ENCODE measurements around the gene FOSL2. TPM values are rescaled to one million over a fixed set of nuclear protein-coding genes. Genes with fewer than 3 reads are reported as not detected.

The FOSL2 gene
- total RNA-seq, 1 experiment from 2014 or later, result 44.8 TPM

DNA sequence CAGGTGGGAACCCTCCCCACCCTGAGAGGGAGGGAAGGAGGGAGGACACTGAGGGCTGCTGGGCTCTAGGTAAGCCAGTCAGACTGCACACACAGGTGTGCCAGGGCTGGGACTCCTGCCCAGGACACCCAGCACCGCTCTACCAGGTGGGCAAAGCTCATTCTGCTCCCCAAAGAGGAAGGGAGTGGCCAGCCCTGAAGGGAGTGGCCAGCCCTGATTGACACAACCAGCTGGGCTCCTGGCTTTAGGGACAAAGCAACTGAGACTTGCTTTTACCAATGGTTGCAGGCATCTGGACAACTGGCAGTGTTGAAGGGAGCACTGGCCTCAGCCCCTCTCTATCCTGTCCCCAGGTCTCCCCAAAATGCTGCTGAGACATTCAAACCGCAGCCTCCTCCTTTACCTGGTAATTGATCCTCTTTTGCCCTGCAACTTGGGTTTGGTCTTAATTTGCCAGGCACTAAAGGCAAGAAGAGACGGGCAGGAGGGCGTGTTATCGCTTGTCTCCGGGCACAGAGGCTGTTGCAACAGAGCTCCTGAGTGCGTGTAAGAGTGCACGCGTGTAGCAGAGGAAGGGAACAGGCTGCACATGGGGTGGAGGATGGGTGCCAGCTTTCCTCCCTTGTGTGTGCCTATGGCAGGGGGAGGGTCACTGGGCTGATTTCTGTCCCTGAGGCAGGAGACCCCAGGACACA lies 14.5 kb upstream of the FOSL2 start:
- Histone ChIP-seq H2AFZ (ENCODE audit: low read depth, low read length, poor library complexity, severe bottlenecking) (no peak overlapping the region), H3K4me3 (replicated peaks in 1 of 2; ENCODE audit: low read depth in 1 of 2, low read length in 2 of 2) (no peak overlapping the region), H3K4me2 (ENCODE audit: low read length) (no peak overlapping the region), H3K79me2 (ENCODE audit: insufficient read depth, low read length) (no peaks in the 10 kb centered on the region), H3K9me3 (ENCODE audit: control insufficient read depth in 1 of 2, insufficient read depth in 1 of 2, low read depth in 1 of 2, low read length in 2 of 2) (no peaks in the 10 kb centered on the region), H3K36me3 (ENCODE audit: control insufficient read depth in 1 of 2, insufficient read depth in 2 of 2, low read length in 2 of 2) (no peaks in the 10 kb centered on the region), H3K9me2 (ENCODE audit: insufficient read depth) (no peaks in the 10 kb centered on the region), H3K4me1 (ENCODE audit: control insufficient read depth in 1 of 2, insufficient read depth in 2 of 2, low read length in 2 of 2) (peaks cover 7 to 20% of the 10 kb centered on the region in 2 experiments; a peak in 2 of 4 replicates), H3K9ac (ENCODE audit: low read length) (no peak overlapping the region), H3K27me3 (ENCODE audit: insufficient read depth, low read length) (no peaks in the 10 kb centered on the region), H3K27ac (ENCODE audit: low read depth, low read length) (no peak overlapping the region; the same call in 1 of the 2 replicates), H4K20me1 (ENCODE audit: insufficient read depth) (no peaks in the 10 kb centered on the region)
- ChIA-PET CTCF (no interaction called here), POLR2A (no interaction called here), RAD21 (ENCODE audit: low non-redundant PET in 1 of 2, low total read pairs in 2 of 2, uncharacterized antibody in 2 of 2, unreplicated experiment in 2 of 2) (no interaction called here)
- intact Hi-C loops (cut with micrococcal nuclease), result no loop called here
- ATAC-seq, result peak; percentile 54
- TF ChIP-seq YY1 (IDR thresholded peaks at IDR 0.05; ENCODE audit: extremely low read depth, insufficient replicate concordance, low read depth, low read length) (no peak), JUND (IDR thresholded peaks at IDR 0.05) (no peak), ZNF274 (IDR thresholded peaks at IDR 0.05; ENCODE audit: low read depth, low read length) (no peak), CEBPB (IDR thresholded peaks at IDR 0.05; ENCODE audit: low read depth) (no peak), ZFX (IDR thresholded peaks at IDR 0.05) (no peak), CBX3 (IDR thresholded peaks at IDR 0.05; ENCODE audit: low read depth) (no peak), SIN3A (IDR thresholded peaks at IDR 0.05; ENCODE audit: low read depth) (no peak), TCF7L2 (IDR thresholded peaks at IDR 0.05; ENCODE audit: borderline replicate concordance, extremely low read depth, insufficient read depth, insufficient read length) (no peak), FOSL1 (IDR thresholded peaks at IDR 0.05; ENCODE audit: low read depth) (no peak), SRF (IDR thresholded peaks at IDR 0.05; ENCODE audit: low read depth) (no peak), POLR2A (IDR thresholded peaks at IDR 0.05; ENCODE audit: borderline replicate concordance, extremely low read depth, insufficient read depth, insufficient read length) (no peak), SP1 (IDR thresholded peaks at IDR 0.05; ENCODE audit: low read depth) (no peak), RAD21 (IDR thresholded peaks at IDR 0.05; ENCODE audit: low read depth) (no peak)
- TF ChIP-seq, protein P1, sequence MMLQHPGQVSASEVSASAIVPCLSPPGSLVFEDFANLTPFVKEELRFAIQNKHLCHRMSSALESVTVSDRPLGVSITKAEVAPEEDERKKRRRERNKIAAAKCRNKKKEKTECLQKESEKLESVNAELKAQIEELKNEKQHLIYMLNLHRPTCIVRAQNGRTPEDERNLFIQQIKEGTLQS (IDR thresholded peaks at IDR 0.05), result no peak
- TF ChIP-seq, protein P2, sequence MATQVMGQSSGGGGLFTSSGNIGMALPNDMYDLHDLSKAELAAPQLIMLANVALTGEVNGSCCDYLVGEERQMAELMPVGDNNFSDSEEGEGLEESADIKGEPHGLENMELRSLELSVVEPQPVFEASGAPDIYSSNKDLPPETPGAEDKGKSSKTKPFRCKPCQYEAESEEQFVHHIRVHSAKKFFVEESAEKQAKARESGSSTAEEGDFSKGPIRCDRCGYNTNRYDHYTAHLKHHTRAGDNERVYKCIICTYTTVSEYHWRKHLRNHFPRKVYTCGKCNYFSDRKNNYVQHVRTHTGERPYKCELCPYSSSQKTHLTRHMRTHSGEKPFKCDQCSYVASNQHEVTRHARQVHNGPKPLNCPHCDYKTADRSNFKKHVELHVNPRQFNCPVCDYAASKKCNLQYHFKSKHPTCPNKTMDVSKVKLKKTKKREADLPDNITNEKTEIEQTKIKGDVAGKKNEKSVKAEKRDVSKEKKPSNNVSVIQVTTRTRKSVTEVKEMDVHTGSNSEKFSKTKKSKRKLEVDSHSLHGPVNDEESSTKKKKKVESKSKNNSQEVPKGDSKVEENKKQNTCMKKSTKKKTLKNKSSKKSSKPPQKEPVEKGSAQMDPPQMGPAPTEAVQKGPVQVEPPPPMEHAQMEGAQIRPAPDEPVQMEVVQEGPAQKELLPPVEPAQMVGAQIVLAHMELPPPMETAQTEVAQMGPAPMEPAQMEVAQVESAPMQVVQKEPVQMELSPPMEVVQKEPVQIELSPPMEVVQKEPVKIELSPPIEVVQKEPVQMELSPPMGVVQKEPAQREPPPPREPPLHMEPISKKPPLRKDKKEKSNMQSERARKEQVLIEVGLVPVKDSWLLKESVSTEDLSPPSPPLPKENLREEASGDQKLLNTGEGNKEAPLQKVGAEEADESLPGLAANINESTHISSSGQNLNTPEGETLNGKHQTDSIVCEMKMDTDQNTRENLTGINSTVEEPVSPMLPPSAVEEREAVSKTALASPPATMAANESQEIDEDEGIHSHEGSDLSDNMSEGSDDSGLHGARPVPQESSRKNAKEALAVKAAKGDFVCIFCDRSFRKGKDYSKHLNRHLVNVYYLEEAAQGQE (IDR thresholded peaks at IDR 0.05; ENCODE audit: low read depth), result no peak
- no TSS peak for BruUV-seq (replicated peaks)
- no peak for DNase-seq (ENCODE audit: low read depth, low spot score)

All from HCT116 (cell line).